ENCODE results near the gene MGAT5B.

- TF ChIP-seq CTCF (IDR thresholded peaks at IDR 0.05) (no peak), EP300 (IDR thresholded peaks at IDR 0.05) (no peak)
These were observed 20.5 kb downstream of the MGAT5B start for GRCh38 chr17:76888661-76889060.

All from tibial nerve (tissue), 4 donors.